ENCODE measurements around the gene KRIT1. TPM values are rescaled to one million over a fixed set of nuclear protein-coding genes. Genes with fewer than 3 reads are reported as not detected.

Gene KRIT1
- total and polyA plus RNA-seq, 2 experiments from 2014 or later, result 29.5 to 29.7 TPM

DNA sequence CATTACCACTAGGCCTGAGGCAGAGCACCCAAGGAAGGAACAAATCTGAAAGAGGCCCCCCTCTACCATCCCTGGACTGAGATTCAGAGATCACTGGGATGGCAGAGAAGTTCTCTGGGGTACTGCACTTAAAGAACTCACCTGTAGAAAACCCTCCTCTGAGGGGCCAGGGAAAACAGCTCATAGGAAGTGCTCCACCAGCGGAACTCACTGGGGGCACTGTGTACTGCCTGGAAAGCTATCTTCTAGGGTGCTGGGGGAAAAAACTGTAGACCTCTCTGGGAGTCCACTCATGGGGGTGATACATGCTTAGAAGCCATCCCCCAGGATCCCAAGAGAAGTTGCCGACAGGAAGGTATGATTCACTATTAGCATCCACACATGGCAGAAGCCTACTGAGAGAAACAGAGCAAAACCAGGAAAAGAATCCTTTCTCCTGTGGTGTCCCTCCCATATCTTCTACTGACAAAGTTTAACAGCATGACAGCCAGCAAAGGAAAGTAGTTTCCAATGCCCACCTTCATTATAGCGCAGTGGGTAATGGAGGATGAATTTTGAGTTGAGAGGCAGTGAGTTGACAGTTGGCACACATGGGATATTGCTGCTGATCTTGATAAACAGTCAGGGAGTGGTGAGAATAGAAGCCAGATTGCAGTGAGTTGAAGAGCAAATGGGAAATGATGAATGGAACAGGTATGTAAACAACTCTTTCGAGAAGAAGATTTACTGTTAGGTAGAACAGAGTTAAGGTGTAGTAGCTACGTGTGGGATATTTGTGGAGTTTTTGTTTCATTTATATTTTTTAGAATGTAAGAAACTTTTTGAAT is 20.9 kb upstream of the KRIT1 start:
- H3K4me1 ChIP-seq (ENCODE audit: insufficient read depth), result peaks cover 8% of the 10 kb centered on the region; the same call in 1 of the 2 replicates
- no peaks in the 10 kb centered on the region; the same call in 1 of the 2 replicates for H4K20me1 ChIP-seq (ENCODE audit: insufficient read depth)
- TF ChIP-seq EZH2 (IDR thresholded peaks at IDR 0.05; ENCODE audit: insufficient read depth, poor library complexity, severe bottlenecking) (no peak), EZH2phosphoT487 (IDR thresholded peaks at IDR 0.05; ENCODE audit: insufficient read depth, low read depth) (no peak)
- H3K9ac ChIP-seq, result no peak overlapping the region
- DNase-seq, result peak; percentile 40
- no peak overlapping the region for H3K4me3 ChIP-seq
- WGBS, 2 experiments (ENCODE audit: low coverage in 1 of 2, low lambda C conversion rate in 2 of 2, missing lambda C conversion rate in 2 of 2), result 88 to 89% methylated on average over 5 of the region's 5 CpGs
- H3K9me2 ChIP-seq (ENCODE audit: insufficient read depth), result no peaks in the 10 kb centered on the region
- no peaks in the 10 kb centered on the region for H3K27me3 ChIP-seq (replicated peaks; ENCODE audit: insufficient read depth)
- no peaks in the 10 kb centered on the region for H3K36me3 ChIP-seq (ENCODE audit: low read depth)
- H2AFZ ChIP-seq, result no peak overlapping the region
- in situ Hi-C loops (cut with MboI), result no loop called here
- no peak overlapping the region for H3K4me2 ChIP-seq (ENCODE audit: unreplicated experiment)
- no peak overlapping the region for H3K27ac ChIP-seq
- no peaks in the 10 kb centered on the region for H3K9me3 ChIP-seq (ENCODE audit: low read depth)
- peaks cover 100% of the 10 kb centered on the region for H3K79me2 ChIP-seq (ENCODE audit: insufficient read depth)
- H3F3A ChIP-seq (ENCODE audit: insufficient read depth), result 0 out of 2 replicates have a peak, but pooled peaks cover 18% of the 10 kb centered on the region

DNA sequence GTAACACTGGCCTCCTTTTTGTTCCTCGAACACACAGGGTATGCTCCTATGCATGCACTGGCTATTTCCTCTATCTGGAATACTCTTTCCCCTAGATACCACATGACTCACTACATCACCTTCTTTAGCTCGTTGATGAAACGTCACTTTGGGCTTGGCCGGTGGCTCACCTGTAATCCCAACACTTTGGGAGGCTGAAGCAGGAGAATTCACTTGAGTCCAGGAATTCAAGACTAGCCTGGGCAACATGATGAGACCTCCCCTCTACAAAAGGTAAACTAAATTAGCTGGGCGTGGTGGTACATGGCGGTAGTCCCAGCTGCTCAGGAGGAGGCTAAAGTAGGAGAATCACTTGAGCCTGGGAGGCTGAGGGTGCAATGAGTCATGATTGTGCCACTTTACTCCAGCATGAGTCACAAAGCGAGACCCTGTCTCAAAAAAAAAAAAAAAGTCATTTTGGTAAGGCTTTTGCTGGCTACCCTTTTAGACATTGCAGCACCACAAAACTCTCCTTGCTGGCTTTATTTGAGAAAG is 14.6 kb upstream of the KRIT1 start:
- no peak overlapping the region for H3K4me3 ChIP-seq
- DNase-seq, result peak; percentile 15
- H3K27ac ChIP-seq, result no peak overlapping the region
- no peak overlapping the region for H3K9ac ChIP-seq
- no peaks in the 10 kb centered on the region for H3K36me3 ChIP-seq (ENCODE audit: low read depth)
- no peak overlapping the region for H2AFZ ChIP-seq
- peaks cover 14% of the 10 kb centered on the region for H3K4me1 ChIP-seq (ENCODE audit: insufficient read depth)
- WGBS, 2 experiments (ENCODE audit: low coverage in 1 of 2, low lambda C conversion rate in 2 of 2, missing lambda C conversion rate in 2 of 2), result 79 to 80% methylated on average over 7 of the region's 7 CpGs
- no peaks in the 10 kb centered on the region for H3K9me2 ChIP-seq (ENCODE audit: insufficient read depth)
- no peak for TF ChIP-seq EZH2 (IDR thresholded peaks at IDR 0.05; ENCODE audit: insufficient read depth, poor library complexity, severe bottlenecking)
- TF ChIP-seq EZH2phosphoT487 (IDR thresholded peaks at IDR 0.05; ENCODE audit: insufficient read depth, low read depth), result no peak
- H3K79me2 ChIP-seq (ENCODE audit: insufficient read depth), result peaks cover 96% of the 10 kb centered on the region
- H3K4me2 ChIP-seq (ENCODE audit: unreplicated experiment), result no peak overlapping the region
- H3K9me3 ChIP-seq (ENCODE audit: low read depth), result no peaks in the 10 kb centered on the region
- no peaks in the 10 kb centered on the region for H4K20me1 ChIP-seq (ENCODE audit: insufficient read depth)
- H3K27me3 ChIP-seq (replicated peaks; ENCODE audit: insufficient read depth), result no peaks in the 10 kb centered on the region
- in situ Hi-C loops (cut with MboI), result no loop called here
- H3F3A ChIP-seq (ENCODE audit: insufficient read depth), result peaks cover 11% of the 10 kb centered on the region; the same call in 1 of the 2 replicates

DNA sequence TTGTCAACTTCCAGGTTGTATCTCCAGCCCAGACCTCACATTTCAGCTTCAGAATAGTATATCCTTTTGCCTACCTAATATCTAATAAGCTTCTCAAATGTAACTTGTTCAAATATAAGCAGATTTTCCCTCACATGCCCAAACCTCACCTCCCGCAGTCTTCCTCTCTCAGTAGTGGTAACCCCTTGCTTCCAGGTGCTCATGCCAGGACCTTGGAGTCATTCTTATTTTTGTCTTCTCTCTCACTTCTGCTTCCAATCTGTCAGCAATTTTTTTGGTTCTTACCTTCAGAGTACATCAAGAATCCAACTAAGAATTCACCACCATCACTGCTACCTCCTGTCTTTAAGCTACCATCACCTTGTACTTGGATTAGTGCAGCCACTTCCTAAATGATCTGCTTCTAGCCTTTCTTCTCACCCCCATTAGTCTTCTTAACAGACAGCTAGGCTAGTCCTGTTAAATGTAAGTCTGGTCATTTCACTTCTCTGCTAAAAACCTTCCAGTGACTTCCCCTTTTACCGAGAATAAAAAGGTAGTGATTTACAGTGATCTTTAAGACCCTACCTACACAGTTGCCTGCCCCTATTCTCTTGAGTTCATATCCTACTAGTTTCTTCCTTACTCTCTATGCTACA is 14.0 kb upstream of the KRIT1 start:
- in situ Hi-C loops (cut with MboI), result no loop called here
- no peaks in the 10 kb centered on the region for H3K9me2 ChIP-seq (ENCODE audit: insufficient read depth)
- H3K79me2 ChIP-seq (ENCODE audit: insufficient read depth), result peaks cover 94% of the 10 kb centered on the region
- no peak overlapping the region for H3K27ac ChIP-seq
- peaks cover 16% of the 10 kb centered on the region for H3F3A ChIP-seq (ENCODE audit: insufficient read depth)
- H3K9ac ChIP-seq, result no peak overlapping the region
- H4K20me1 ChIP-seq (ENCODE audit: insufficient read depth), result no peaks in the 10 kb centered on the region
- no peak for DNase-seq
- 98 to 100% methylated on average over 2 of the region's 2 CpGs for WGBS, 2 experiments (ENCODE audit: low coverage in 1 of 2, low lambda C conversion rate in 2 of 2, missing lambda C conversion rate in 2 of 2)
- peaks cover 18% of the 10 kb centered on the region for H3K4me1 ChIP-seq (ENCODE audit: insufficient read depth)
- no peak for TF ChIP-seq EZH2phosphoT487 (IDR thresholded peaks at IDR 0.05; ENCODE audit: insufficient read depth, low read depth)
- TF ChIP-seq EZH2 (IDR thresholded peaks at IDR 0.05; ENCODE audit: insufficient read depth, poor library complexity, severe bottlenecking), result no peak
- H3K27me3 ChIP-seq (replicated peaks; ENCODE audit: insufficient read depth), result no peaks in the 10 kb centered on the region
- H3K9me3 ChIP-seq (ENCODE audit: low read depth), result no peaks in the 10 kb centered on the region
- no peaks in the 10 kb centered on the region for H3K36me3 ChIP-seq (ENCODE audit: low read depth)
- no peak overlapping the region for H3K4me3 ChIP-seq
- H2AFZ ChIP-seq, result no peak overlapping the region
- H3K4me2 ChIP-seq (ENCODE audit: unreplicated experiment), result no peak overlapping the region

DNA sequence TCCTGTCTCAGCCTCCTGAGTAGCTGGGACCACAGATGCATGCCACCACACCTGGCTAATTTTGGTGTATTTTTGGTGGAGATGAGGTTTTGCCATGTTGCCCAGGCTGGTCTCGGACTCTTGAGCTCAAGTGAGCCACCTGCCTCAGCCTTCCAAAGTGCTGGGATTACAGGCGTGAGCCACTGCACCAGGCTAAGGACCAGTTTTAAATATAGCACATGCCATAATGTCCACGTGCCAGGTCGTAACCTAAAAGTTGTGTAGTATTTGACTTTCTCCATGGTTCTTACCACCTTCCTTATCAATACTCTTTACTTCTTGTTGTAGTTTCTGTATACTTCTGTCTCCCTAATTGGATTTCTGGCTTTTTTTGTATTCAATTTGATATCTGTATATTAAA is 13.3 kb upstream of the KRIT1 start:
- H3K9ac ChIP-seq, result no peak overlapping the region
- H3K4me3 ChIP-seq, result no peak overlapping the region
- no peak overlapping the region for H3K27ac ChIP-seq
- H3K9me3 ChIP-seq (ENCODE audit: low read depth), result no peaks in the 10 kb centered on the region
- H3K9me2 ChIP-seq (ENCODE audit: insufficient read depth), result no peaks in the 10 kb centered on the region
- TF ChIP-seq EZH2 (IDR thresholded peaks at IDR 0.05; ENCODE audit: insufficient read depth, poor library complexity, severe bottlenecking), result no peak
- no peak for TF ChIP-seq EZH2phosphoT487 (IDR thresholded peaks at IDR 0.05; ENCODE audit: insufficient read depth, low read depth)
- H3K79me2 ChIP-seq (ENCODE audit: insufficient read depth), result peaks cover 94% of the 10 kb centered on the region
- WGBS, 2 experiments (ENCODE audit: low coverage in 1 of 2, low lambda C conversion rate in 2 of 2, missing lambda C conversion rate in 2 of 2), result 99 to 100% methylated on average over 4 of the region's 4 CpGs
- H3K4me2 ChIP-seq (ENCODE audit: unreplicated experiment), result no peak overlapping the region
- H3K4me1 ChIP-seq (ENCODE audit: insufficient read depth), result peaks cover 23% of the 10 kb centered on the region
- H3F3A ChIP-seq (ENCODE audit: insufficient read depth), result peaks cover 20% of the 10 kb centered on the region
- no peaks in the 10 kb centered on the region for H3K27me3 ChIP-seq (replicated peaks; ENCODE audit: insufficient read depth)
- no peaks in the 10 kb centered on the region for H3K36me3 ChIP-seq (ENCODE audit: low read depth)
- in situ Hi-C loops (cut with MboI), result no loop called here
- no peaks in the 10 kb centered on the region for H4K20me1 ChIP-seq (ENCODE audit: insufficient read depth)
- no peak for DNase-seq
- no peak overlapping the region for H2AFZ ChIP-seq
